HG03064 (cell line): ENCODE data around the gene DFFB.

Experiments
- ATAC-seq: cut with Tn5 transposase; IDR thresholded peaks from one replicate; pipeline ENCODE4 v1.9.1; 2021; ENCODE audit warnings: low read depth; ENCODE audit not compliant: unreplicated experiment

Gene DFFB

DNA sequence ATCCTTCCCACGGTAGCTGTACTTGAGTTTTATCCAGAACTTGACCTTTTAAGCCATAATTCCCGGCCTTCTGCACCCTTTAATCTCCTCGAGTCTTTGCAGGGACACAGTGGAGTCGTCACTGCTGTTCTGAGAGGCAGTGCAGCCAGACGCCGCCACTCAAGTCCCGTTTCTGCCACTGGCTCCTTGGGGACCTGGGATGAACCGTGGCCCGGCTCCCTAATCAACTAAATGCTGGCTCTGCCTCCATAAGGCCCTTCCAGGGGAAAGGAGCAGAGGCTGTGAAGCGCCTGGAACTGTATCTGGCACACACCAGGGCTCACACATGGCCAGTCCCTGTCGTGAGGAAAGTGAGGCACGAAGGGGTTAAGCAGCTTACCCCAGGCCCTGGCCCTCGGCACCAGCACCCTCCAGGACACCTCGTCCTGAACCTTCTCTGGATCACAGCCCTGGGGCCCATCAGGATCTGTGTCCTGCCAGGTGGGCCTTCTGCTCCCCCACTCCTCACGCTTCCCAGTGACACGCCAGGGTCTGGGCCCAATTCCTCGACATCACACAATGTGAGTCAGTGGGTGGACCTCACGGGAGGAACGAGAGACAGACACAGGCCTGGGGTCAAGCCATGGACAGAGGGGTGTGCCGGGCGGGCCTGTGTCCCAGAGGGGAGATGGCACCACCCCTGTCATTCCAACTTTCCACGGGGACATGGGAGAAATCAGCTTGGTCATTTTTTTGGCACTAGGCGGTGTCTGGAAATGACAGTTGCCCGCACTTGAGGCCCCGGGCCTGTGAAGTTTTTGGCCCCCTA lies 66.3 kb downstream of the DFFB start:
- no peak for ATAC-seq

DNA sequence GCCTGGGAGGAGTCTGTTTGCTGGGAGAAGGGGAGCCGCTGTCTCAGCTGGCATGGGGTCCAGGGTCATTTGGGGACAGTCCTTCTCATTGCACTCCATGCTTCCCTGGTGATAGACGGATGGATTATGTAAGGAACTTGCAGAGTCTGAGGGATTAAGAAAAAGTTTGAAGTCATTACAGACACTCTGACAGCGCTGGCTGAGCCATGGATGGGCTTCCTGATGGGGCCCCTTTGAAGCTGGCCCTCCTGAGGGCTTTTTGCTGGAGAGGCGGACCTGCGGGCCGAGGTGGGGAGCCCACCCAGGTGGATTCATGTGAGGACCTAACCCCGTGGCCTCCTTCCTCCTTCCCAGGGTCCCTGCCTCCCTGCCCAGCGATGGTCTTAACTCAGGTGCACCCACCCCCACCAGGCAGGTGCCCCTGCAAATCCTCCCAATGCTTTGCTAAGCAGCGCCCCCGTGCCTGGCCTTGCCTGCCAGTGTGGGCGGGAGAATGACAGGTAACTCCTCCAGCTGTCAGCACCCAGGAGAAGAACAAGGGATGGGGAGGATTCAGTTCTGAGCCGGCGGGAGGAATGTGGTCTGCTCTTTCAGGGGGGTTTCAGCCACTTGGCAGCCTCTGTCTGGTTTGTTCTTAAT lies 67.0 kb downstream of the DFFB start:
- no peak for ATAC-seq

DNA sequence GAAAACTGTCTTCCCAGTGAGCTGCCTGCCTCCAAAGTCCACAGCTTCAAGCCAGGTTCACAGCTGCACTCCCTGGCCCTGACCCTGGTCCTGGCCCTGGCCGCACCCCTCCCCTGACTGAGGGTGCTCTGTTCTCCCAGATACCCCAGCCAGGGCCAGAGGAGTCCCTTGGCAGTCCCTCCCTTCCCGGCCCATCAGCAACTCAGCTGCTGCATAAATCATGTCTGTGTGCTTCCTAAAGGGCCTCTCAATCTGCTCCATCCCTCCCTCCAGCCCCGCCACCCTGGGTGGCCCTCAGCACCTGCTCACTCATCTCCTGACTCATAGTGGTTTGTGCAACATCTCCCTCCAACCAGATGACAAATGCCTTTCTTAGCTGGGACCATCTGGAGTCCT lies 67.5 kb downstream of the DFFB start:
- ATAC-seq, result no peak

DNA sequence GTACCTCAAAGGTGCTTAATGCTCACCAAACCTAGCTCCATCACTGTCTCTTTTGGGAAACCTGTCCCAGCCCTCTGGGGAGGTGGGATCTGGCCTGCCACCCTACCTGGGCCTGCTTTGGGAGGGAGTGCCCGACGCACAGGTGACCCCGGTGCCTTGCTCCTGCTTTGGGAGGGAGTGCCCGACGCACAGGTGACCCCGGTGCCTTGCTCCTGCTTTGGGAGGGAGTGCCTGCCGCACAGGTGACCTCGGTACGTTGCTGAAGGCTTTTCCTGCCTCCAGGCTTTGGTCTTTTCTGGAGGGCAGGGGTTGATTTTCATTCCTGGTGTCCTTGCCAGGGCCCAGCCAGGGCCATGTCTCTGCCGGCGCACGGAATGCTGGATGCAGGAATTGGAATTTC lies 68.0 kb downstream of the DFFB start:
- no peak for ATAC-seq

DNA sequence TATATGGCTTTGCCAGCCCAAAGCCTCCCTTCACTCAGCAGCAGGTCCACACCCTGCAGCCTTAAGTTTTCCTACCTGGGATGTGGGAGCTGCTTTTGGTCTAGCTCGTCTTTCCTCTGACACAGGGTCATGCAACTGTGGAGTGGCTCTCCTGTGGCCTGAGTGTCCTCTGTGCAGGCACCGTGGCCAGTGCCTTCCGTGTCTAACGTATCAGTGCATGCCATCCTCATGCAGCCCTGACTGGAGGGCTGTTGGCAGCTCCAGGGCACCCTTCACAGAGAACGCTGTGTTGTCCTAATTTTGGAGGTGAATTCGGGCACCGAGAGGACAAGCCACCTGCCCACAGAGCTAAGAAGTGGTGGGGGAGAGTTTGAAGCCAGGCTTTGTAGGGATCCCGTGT lies 68.5 kb downstream of the DFFB start:
- ATAC-seq, result no peak

DNA sequence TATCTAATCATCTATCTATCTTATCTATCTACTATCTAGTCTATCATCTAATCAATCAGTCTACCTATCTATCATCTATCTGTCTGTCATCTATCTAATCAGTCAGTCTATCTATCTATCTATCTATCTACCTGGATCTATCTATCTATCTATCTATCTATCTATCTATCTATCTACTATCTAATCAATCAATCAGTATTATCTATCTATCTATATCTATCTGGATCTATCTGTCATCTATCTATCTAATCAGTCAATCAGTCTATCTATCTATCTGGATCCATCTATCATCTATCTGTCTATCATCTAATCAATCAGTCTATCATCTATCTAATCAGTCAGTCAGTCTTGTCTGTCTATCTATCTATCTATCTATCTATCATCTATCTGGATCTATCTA lies 69.7 kb downstream of the DFFB start:
- no peak for ATAC-seq

DNA sequence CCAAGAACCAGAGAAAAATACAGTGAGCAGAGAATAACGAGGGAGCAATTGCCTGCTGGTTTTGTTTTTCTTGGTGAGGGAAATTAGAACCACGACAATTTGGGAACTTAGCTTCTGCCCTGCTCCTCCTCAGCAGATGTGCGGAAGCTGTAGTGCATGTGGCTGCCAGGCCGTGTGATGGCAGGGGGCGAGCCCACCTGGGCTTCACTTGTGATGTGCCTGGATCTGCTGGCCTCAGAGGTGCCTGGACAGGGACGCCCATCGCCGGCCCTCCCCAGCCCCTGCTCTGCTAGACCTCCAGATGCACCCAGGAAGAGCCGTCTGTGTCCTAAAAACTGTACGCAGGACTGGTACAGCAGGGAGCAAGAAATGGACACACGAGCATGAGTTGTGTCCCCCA lies 71.3 kb downstream of the DFFB start:
- ATAC-seq, result no peak

DNA sequence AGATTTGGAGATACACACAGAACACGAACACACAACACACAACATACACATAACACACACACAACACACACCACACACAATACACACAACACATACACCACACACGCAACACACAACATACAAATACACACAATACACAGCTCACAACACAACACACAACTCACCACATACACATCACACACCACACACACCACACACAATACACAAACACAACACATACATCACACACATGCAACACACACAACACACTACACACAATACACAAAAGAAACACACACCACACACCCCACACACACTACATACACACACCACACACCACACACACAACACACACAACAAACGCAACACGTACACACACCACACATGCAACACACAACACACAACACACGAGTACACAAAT lies 71.8 kb downstream of the DFFB start:
- no peak for ATAC-seq

DNA sequence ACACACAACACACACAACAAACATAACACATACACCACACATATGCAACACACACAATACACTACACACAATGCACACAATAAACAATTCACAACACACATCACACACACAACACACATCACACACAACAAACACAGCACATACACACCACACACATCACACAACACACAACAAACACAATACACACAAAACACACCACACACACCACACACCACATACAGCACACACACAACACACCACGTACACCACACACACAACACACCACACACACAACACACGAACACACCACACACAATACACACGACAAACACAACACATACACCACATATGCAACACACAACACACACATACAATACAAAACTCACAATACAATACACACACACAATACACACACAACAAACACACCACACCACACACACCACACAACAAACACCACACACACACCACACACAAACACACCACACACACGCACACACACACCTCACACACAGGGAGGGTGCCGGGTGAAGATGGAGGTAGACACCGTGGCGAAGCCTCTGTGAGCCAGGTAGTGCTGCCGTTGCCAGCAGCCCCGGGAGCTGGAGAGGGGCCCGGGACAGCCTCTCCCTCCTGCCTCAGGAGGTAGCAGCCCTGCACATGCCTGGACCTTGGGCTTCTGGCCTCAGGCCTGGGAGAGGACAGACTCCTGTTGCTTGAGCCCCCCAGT lies 73.2 kb downstream of the DFFB start:
- ATAC-seq, result no peak

DNA sequence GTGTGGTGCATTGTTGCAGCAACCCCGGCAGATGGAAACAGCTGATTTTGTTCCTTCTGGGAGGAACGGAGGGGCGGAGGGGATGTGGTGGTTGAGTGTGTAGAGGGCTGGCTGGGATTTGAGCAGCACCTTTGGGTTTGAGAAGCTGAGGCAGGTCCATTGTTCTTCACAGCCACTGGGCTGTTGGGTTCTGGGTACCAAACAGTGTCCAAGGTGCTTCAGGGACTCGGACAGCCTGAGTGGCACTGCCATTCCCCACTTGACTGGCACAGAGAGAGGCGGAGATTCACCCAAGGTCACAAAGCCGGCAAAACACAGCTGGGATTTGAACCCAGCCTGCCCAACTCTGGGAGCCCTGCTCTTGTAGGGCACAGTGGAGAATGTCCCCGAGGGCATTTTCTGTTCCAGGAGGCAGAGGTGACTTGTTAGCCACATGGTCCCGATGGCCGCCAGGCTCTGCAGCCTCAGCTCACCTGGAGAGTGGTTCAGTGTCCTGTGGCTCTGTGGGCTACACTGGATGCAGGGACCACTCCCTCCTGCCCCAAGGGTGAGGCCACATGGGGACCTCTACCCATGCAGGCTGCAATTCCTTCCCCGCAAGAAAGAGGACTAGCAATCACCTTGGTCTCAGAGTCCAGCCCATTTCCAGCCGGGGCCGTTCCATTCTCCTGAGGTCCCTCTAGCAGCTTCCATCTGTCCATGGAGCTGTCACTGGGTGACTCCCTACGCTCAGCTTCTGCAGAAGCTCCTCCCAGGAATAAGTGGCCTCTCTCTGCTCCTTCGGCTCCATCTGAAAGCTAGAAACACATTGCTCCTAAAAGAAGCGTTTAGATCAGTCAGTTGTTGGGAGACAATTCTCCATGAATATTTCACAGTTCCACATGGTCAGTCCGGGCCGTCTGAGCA lies 74.0 kb downstream of the DFFB start:
- no peak for ATAC-seq

DNA sequence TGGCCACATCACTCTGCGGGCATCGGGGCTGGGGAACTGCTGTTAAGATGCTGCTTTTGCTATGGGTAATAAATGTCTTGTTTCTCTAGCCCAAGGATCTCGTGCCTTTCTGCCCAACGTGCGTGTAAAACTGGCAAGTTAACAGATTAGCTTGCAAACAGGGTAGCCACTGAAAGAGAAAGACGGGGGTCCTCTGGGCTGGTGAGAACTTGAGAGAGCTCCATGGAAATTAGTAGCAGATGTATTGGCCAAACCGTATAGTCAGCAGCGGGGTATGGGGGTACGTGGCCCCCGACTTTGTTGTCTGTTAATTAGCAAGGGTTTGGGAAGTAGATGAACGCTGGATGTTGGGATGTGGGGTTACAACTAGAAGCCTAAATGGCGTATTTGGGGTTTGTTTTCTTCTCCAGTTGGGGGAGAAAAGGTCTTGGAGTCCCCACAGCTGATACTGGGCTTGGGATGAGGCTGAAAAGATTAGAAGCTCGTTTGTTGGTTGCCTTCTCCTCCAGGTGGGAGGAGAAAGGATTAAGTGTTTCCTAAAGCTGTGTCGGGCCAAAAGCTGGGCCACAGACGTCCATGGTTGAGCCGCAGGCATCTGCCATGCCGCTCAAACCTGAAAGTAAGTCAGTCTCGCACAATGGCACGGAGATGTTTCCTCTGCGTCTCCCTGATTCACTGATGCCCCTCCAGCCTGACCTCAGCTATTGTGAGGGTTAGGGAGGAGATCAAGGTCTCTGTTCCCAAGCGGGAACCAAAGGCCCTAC lies 75.1 kb downstream of the DFFB start:
- ATAC-seq, result no peak
